ENCODE measurements around the gene USP2. TPM values are rescaled to one million over a fixed set of nuclear protein-coding genes. Genes with fewer than 3 reads are reported as not detected.

Gene USP2
- total RNA-seq, 1 donor from 2014 or later = 3.0 TPM

DNA sequence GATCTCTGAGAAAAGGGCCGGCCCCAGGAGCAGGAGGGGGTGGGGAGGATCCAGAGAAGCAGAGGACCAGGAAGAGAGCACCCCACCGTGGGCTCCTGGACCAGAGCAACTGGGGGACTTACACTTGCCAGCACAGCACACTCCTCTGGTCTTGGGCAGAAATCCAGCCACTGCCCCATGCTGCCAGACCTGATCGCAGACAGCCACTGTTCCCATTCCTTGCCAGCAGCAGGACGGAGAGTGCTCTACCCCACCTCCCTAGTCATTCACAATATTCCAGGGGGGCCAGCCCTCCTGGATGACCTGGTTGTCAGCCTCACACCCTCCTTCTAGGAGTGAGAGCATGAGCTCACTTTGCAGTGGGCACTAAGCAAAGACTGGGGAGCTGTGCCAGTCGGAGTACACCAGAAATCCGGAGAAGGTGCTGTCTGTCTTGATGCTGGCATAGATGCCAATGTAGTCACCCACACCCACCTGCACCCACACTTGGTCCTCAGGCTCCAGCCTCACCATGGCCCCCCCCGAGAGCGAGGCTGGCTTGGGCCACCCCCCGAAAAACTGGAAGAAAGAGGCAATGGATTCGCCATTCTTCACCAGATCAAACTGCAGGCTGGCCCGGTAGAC, 42.4 kb downstream of the USP2 start:
- Histone ChIP-seq H3K36me3 (peaks cover 8% of the 10 kb centered on the region), H3K27me3 (peaks cover 18% of the 10 kb centered on the region), H3K9me3 (no peaks in the 10 kb centered on the region), H3K27ac (peak overlapping the region; percentile 85), H3K4me1 (peaks cover 33% of the 10 kb centered on the region), H3K4me3 (peak overlapping the region; percentile 54)
- TF ChIP-seq, protein P1, sequence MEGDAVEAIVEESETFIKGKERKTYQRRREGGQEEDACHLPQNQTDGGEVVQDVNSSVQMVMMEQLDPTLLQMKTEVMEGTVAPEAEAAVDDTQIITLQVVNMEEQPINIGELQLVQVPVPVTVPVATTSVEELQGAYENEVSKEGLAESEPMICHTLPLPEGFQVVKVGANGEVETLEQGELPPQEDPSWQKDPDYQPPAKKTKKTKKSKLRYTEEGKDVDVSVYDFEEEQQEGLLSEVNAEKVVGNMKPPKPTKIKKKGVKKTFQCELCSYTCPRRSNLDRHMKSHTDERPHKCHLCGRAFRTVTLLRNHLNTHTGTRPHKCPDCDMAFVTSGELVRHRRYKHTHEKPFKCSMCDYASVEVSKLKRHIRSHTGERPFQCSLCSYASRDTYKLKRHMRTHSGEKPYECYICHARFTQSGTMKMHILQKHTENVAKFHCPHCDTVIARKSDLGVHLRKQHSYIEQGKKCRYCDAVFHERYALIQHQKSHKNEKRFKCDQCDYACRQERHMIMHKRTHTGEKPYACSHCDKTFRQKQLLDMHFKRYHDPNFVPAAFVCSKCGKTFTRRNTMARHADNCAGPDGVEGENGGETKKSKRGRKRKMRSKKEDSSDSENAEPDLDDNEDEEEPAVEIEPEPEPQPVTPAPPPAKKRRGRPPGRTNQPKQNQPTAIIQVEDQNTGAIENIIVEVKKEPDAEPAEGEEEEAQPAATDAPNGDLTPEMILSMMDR (IDR thresholded peaks at IDR 0.05) = no peak
- DNase-seq (peak; percentile 51), ATAC-seq (no peak)
- intact Hi-C loops (cut with DNase I) = no loop called here

DNA sequence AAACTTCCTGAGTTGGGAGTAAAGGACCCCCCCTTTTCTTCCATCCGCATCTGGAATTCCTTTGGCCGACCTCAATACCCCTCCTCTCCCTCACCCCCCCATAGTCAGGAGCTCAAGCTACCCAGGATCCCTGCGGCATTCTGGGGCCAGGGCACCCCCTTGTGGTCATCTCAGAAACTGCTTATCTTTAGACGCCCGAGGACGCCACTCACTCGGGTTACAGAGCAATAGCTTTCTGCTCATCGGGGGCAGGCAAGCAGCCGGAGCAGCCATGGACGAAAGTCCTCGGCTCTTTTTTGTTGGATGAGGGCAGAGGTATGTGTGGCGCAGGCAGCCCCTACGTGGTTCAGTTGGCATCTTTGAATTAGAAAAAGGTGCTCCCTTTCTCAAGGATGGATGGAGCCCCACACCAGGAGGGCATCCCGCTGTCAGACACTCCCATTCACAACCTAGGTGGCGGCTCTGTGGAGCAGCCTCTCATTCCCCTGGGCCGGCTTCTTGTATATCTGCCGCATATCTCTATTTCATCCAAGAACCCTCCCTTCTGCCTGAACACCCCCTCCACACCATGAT, 43.1 kb downstream of the USP2 start:
- peak; percentile 46 for ATAC-seq
- Histone ChIP-seq H3K27me3 (peaks cover 18% of the 10 kb centered on the region), H3K36me3 (peaks cover 8% of the 10 kb centered on the region), H3K27ac (no peak overlapping the region), H3K4me3 (peak overlapping the region; percentile 54), H3K9me3 (no peaks in the 10 kb centered on the region), H3K4me1 (peaks cover 33% of the 10 kb centered on the region)
- DNase-seq = peak; percentile 78
- intact Hi-C loops (cut with DNase I) = no loop called here
- TF ChIP-seq, protein P1 (IDR thresholded peaks at IDR 0.05) = peak; percentile 71

DNA sequence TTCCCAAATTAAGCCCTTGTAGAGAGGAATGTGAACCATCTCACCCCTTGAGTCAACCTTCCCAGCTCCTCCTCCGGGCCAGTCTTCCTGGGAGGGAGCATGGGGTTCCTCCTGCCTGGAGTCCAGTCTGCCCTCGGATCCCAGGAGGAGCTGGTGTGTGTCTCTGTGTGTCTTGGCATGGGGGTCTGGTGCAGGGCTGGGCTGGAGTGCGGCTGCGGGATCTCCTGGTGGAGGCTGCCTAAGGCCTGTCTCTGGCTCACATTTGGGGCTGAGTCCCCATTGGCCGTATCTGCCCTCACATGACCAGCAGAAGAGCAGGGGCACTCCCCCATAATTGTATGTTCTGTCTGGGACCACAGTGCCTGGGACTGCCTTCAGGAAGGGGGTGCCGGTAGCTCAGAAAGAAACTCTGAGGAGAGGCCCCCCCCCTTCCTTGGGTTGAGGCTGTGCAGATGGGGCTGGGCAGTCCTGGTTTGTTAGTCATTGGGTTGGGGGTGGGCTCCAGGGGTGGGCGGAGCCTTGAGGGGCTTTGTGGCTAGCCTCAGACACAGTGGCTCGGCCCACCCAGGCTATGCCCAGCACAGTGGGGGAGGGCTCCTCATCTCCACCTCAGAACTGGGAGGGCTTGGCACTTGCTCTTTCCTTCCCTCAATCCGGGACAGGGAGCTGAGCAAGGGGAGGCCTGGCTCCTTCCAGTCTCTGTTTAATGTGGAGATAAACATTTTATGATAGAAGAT, 43.7 kb downstream of the USP2 start:
- peak; percentile 59 for DNase-seq
- no peak for ATAC-seq
- Histone ChIP-seq H3K4me1 (peaks cover 33% of the 10 kb centered on the region), H3K4me3 (no peak overlapping the region), H3K27me3 (peaks cover 16% of the 10 kb centered on the region), H3K36me3 (peaks cover 8% of the 10 kb centered on the region), H3K27ac (peak overlapping the region; percentile 17), H3K9me3 (no peaks in the 10 kb centered on the region)
- TF ChIP-seq, protein P1 (IDR thresholded peaks at IDR 0.05) = no peak
- intact Hi-C loops (cut with DNase I) = no loop called here

DNA sequence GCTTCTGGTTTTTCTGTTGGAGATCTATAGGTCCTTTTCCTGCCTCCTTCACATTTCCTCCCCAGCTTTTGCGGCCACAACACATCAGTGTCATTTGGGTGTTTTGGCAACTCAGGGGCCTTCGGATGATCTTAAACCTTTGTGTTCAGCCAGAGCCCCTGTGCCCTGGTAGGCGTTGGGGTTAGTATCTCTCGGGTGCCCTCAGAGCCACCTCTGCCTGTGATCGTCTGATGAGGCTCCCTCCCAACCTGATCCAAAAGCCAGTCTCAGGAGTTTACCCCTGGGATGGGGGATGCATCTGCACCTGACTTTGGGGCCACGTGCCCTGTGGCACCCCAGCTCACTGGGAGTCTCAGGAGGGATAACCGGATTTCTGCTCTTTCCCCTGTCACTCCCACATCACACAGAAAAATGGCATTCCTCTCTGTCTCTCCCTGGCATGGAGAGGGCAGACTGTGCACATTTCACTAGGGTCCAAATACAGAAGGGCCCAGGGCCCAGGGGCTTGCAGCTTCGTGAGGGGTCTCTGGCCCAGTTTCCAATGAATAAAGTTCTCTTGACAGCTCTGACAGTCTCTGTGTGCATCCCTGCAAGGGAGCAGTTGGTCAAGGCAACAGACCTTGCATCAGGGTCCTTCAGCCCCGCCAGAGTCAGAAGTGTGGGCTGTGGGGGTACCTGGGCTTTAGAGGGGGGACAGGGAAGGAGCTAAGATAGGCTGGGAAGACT, 44.6 kb downstream of the USP2 start:
- Histone ChIP-seq H3K36me3 (peaks cover 8% of the 10 kb centered on the region), H3K4me3 (no peak overlapping the region), H3K9me3 (no peaks in the 10 kb centered on the region), H3K4me1 (peaks cover 33% of the 10 kb centered on the region), H3K27me3 (peaks cover 9% of the 10 kb centered on the region), H3K27ac (no peak overlapping the region)
- ATAC-seq (no peak), DNase-seq (peak; percentile 38)
- TF ChIP-seq, protein P1 (IDR thresholded peaks at IDR 0.05) = no peak
- intact Hi-C loops (cut with DNase I) = no loop called here

DNA sequence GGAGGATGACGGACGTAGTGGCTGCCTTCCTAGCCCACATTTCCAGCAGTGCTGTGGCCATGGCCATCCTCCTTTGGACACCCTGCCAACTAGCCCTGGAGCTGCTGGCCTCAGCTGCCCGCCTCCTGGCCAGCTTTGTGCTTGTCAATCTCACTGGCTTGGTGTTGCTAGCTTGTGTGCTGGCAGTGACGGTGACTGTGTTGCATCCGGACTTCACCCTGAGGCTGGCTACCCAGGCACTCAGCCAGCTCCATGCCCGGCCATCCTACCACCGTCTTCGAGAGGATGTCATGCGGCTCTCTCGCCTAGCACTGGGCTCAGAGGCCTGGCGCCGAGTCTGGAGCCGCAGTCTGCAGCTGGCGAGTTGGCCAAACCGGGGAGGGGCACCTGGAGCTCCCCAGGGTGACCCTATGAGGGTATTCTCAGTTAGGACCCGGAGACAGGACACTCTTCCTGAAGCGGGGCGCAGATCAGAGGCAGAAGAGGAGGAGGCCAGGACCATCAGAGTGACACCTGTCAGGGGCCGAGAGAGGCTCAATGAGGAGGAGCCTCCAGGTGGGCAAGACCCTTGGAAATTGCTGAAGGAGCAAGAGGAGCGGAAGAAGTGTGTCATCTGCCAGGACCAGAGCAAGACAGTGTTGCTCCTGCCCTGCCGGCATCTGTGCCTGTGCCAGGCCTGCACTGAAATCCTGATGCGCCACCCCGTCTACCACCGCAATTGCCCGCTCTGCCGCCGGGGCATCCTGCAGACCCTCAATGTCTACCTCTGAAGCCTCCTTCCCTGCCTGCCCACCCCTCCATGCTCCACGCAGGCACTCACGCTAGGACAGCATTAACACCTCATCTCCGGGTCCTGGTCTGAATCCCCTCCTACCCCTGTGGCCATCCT, 45.6 kb downstream of the USP2 start:
- Histone ChIP-seq H3K4me3 (no peak overlapping the region), H3K4me1 (peaks cover 24% of the 10 kb centered on the region), H3K9me3 (no peaks in the 10 kb centered on the region), H3K36me3 (peaks cover 8% of the 10 kb centered on the region), H3K27me3 (peaks cover 9% of the 10 kb centered on the region), H3K27ac (no peak overlapping the region)
- TF ChIP-seq, protein P1 (IDR thresholded peaks at IDR 0.05) = no peak
- DNase-seq = peak; percentile 61
- intact Hi-C loops (cut with DNase I) = no loop called here
- ATAC-seq = no peak
